ENCODE measurements around the gene ARV1.
A peak's percentile ranks its signal among the peaks of the same experiment; 100 is the strongest.
"Not testable (repeated sequence)": the region's sequence is repeated elsewhere in the genome, so short reads cannot be mapped to it uniquely, and the experiment has no call there.

The ARV1 gene

GRCh38 chr1:230976825-230977747, 1.8 kb upstream of the ARV1 start:
- peak; percentile 39 to 75 for DNase-seq

- DNase-seq = peak; percentile 2 to 30
Measured at GRCh38 chr1:230977761-230978490, 968 bp upstream of the ARV1 start.

GRCh38 chr1:230979389-230979716, 459 bp downstream of the ARV1 start:
- DNase-seq = no peak

- peak in 1 of 2 donors; percentile 27 for DNase-seq
Measured at GRCh38 chr1:230979952-230980351, 1.1 kb downstream of the ARV1 start.

- no peak for DNase-seq
Measured at GRCh38 chr1:230982696-230983095, 3.8 kb downstream of the ARV1 start.

- no peak for DNase-seq
Measured at GRCh38 chr1:230983811-230984210, 4.9 kb downstream of the ARV1 start.

- DNase-seq = not testable (repeated sequence)
Measured at GRCh38 chr1:230984622-230985515, 6.0 kb downstream of the ARV1 start.

- DNase-seq = no peak
Measured at GRCh38 chr1:230985711-230986110, 6.8 kb downstream of the ARV1 start.

- no peak for DNase-seq
Measured at GRCh38 chr1:230986976-230987375, 8.1 kb downstream of the ARV1 start.

GRCh38 chr1:230987448-230987847, 8.6 kb downstream of the ARV1 start:
- no peak for DNase-seq

GRCh38 chr1:230992100-230992774, 13.3 kb downstream of the ARV1 start:
- DNase-seq = no peak

GRCh38 chr1:230994860-230995259, 16.0 kb downstream of the ARV1 start:
- DNase-seq = no peak

- DNase-seq = no peak
Measured at GRCh38 chr1:231000201-231000600, 21.3 kb downstream of the ARV1 start.

GRCh38 chr1:231000639-231001038, 21.7 kb downstream of the ARV1 start:
- DNase-seq = no peak

GRCh38 chr1:231001892-231002291, 23.0 kb downstream of the ARV1 start:
- no peak for DNase-seq

- DNase-seq = not testable (repeated sequence)
Measured at GRCh38 chr1:231007535-231007934, 28.6 kb downstream of the ARV1 start.

- no peak for DNase-seq
Measured at GRCh38 chr1:231011360-231011759, 32.5 kb downstream of the ARV1 start.

GRCh38 chr1:231011963-231012362, 33.1 kb downstream of the ARV1 start:
- no peak for DNase-seq

GRCh38 chr1:231013391-231014015, 34.6 kb downstream of the ARV1 start:
- no peak for DNase-seq

- no peak for DNase-seq
Measured at GRCh38 chr1:231016234-231016633, 37.3 kb downstream of the ARV1 start.

GRCh38 chr1:231016966-231017365, 38.1 kb downstream of the ARV1 start:
- no peak for DNase-seq

GRCh38 chr1:231019711-231020110, 40.8 kb downstream of the ARV1 start:
- DNase-seq = no peak
